NCI-H2081 (cell line): ENCODE measurements around the gene EPB42.
"Not testable (repeated sequence)": the region's sequence is repeated elsewhere in the genome, so short reads cannot be mapped to it uniquely, and the experiment has no call there.

Experiments used
- DNase-seq, 2 experiments: peaks; one replicate each; lab custom pipeline; 2025; lab: John Stamatoyannopoulos, UW

The EPB42 gene

DNA sequence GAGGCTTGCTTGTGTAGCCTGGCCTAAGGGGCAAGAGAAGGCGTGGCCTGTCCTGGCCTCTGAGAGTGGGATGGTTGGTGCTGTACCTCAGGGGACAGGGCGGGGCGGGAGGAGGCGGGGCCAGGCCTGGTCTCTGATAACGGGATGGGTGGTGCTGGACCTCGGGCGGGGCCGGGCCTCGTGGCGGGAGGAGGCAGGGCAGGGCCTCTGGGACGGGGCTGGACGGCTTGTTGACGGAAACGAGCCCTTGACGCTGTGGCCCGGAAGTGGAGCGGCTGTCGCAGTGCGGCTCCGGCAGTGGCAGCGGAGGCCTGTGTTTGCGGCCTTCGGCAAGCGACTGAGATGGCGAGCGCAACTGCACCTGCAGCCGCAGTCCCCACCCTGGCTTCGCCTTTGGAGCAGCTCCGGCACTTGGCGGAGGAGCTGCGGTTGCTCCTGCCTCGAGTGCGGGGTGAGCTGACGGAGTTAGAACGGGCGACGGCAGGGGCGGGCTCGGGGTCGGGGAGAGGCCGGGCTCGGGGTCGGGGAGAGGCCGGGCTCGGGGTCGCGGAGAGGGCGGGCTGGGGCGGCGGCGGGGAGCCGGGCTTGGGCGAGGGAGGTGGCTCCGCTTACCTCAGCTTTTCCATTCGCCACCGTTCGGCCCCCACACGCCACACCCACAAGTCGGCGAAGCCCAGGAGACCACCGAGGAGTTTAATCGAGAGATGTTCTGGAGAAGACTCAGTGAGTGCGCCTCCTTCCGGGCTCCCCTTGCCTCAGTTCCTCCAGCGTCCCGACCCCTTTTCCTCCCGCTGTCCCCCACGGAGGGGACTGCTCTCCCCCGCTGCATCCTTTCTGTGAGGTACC is 35.4 kb downstream of the EPB42 start, which contains the start of gene CCNDBP1:
Gene CCNDBP1 (plus strand): TSS at position 247 of the 846 bp plus-strand sequence. CDS start 96 bp downstream, at position 343.
- peak; percentile 70 to 83 for DNase-seq

DNA sequence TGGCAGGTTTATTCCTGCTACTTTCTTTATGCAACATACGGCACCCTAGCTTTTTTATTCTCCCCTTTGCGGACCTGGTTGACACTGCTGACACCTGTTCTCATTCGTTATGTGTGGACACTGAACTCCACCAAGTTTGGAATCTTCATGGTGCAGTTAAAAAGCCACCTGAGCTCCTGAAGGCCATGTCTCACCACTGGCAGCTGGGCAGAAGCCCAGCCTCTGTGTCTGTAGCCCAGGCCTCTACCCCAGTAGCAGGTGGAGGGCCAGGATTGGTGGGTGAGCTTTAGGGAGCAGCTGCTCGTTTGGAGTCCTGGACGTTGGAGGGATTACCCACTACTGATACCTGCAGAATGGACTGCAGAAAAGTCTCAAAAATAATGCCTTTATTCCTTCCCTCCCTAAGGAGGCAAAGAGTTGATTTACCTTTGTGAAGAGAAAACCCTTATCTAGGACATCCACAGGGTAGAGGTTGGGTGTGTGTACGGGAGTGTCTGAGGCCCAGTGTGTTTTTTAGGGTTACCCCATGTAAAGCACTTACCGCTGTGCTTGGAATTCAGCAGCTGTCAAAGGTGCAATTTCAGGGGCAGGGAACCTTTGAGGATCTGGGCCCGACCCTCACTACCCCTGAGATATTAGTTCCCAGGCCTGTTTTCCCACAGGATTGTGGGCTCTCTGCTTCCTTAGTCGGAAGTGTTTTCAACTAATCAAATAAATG is 36.3 kb downstream of the EPB42 start:
- no peak for DNase-seq

DNA sequence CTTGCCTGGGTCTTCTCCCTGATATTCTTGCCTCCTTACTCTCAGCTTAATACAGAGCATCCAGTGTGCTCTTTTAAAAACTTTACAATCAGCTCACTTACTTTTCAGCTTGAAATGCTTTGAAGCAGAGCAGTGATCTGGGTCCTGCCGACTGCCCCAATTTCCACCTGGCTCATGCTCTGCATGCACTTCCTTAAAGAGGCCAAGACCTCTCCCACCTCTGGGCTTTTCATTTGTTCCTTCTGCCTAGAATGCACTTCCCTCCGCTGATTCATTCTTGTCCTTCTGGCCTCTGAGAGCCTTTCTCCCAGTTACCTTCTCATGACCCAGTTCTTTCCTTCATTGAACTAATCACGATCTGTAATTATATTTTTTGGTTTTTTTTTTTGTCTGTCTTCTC is 37.5 kb downstream of the EPB42 start:
- no peak for DNase-seq

- not testable (repeated sequence) for DNase-seq
Measured at GRCh38 chr15:43177147-43177546, 43.7 kb downstream of the EPB42 start.

DNA sequence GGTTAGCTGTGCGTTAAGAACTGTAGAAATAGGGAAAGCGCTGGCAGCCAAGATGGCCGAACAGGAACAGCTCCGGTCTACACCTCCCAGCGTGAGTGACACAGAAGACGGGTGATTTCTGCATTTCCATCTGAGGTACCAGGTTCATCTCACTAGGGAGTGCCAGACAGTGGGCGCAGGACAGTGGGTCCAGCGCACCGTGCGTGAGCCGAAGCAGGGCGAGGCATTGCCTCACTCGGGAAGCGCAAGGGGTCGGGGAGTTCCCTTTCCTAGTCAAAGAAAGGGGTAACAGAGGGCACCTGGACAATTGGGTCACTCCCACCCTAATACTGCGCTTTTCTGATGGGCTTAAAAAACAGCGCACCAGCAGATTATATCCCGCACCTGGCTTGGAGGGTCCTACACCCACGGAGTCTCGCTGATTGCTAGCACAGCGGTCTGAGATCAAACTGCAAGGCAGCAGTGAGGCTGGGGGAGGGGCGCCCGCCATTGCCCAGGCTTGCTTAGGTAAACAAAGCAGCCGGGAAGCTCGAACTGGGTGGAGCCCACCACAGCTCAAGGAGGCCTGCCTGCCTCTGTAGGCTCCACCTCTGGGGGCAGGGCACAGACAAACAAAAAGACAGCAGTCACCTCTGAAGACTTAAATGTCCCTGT is 45.0 kb downstream of the EPB42 start:
- not testable (repeated sequence) for DNase-seq

GRCh38 chr15:43169888-43170287 is 50.9 kb downstream of the EPB42 start:
- no peak for DNase-seq

- DNase-seq, result no peak
Measured at GRCh38 chr15:43168192-43169107, 52.4 kb downstream of the EPB42 start.

DNA sequence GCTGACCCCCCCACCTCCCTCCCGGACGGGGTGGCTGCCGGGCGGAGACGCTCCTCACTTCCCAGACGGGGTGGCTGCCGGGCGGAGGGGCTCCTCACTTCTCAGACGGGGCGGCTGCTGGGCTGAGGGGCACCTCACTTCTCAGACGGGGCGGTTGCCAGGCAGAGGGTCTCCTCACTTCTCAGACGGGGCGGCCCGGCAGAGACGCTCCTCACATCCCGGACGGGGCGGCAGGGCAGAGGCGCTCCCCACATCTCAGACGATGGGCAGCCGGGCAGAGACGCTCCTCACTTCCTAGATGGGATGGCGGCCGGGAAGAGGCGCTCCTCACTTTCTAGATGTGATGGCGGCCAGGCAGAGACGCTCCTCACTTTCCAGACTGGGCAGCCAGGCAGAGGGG is 53.6 kb downstream of the EPB42 start:
- DNase-seq, result not testable (repeated sequence)

GRCh38 chr15:43165801-43166325 is 55.0 kb downstream of the EPB42 start:
- no peak for DNase-seq

GRCh38 chr15:43153269-43153668 is 67.5 kb downstream of the EPB42 start:
- DNase-seq, result no peak

GRCh38 chr15:43151688-43152087 is 69.1 kb downstream of the EPB42 start:
- DNase-seq, result no peak

DNA sequence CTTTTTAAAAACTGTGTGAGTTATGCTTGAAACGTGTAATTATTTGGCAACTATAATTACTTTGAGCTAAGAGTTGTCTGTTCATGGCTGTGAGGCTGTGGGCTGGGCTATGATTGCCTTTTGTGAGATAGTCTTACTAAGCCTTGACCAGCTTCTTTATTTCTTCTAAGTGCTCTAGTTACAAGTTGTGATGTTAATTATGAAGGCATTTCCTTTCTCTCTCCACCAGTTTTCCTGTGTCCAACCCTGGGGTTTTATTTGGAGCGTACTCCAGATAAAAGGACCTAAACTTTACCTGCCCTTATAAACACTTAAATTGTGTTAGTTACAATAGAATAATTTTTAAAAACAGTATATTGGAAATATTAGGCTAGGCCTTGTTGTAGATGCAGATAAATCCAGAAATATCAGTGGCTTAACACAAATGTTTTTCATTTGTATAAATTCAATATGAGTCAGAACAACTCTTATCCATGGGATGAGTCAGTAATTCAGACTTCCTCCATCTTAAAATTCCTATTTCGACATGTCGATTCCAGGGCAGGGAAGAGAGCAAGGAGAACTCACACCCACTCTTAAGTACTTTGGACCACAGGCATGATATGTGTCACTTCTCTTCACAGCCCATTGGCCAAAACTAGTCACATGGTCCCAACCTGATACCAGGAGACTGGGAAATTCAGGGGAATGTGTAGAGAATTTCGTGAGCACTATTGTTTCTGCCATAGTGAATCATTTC is 70.5 kb downstream of the EPB42 start:
- DNase-seq, result no peak
